PC-9 (cell line): Measurements from ENCODE around the gene HDAC5. TPM values are rescaled to one million over a fixed set of nuclear protein-coding genes. Genes with fewer than 3 reads are reported as not detected.

Source experiments
- BruUV-seq: library from RNA; stranded (reverse); fragments of 400-500 nt; replicated peaks from 2 replicates; lab custom pipeline; 2021; lab: Mats Ljungman, UMichigan
- CTCF ChIA-PET: fragments of 300-600 bp; sonication (Branson Sonifier 250); formaldehyde crosslinking; loops from one replicate; lab custom pipeline; 2022; ENCODE audit warnings: antibody characterized with exemption; lab: Charles Lee
- POLR2A ChIA-PET: fragments of 300-600 bp; sonication (Branson Sonifier 250); formaldehyde crosslinking; loops from one replicate; lab custom pipeline; 2022; ENCODE audit warnings: antibody characterized with exemption; ENCODE audit not compliant: unreplicated experiment; lab: Charles Lee
- DNase-seq, 2 experiments: peaks; one replicate each; pipeline versions ENCODE4 v3.0.0 to v3.0.0-alpha.2; 2015 to 2022; ENCODE audit warnings: mixed read lengths in 1 of 2
- H2AFZ ChIP-seq: fragments of 200-600 bp; sonication (generic); 2 replicates; pipeline ENCODE4 v1.8.1; 2017; ENCODE audit warnings: antibody characterized with exemption
- H3F3A ChIP-seq: fragments of 200-600 bp; sonication (generic); 2 replicates; pipeline ENCODE4 v1.8.1; 2017; ENCODE audit warnings: antibody characterized with exemption, mild to moderate bottlenecking, low read depth; ENCODE audit not compliant: insufficient read depth
- H3K27ac ChIP-seq: fragments of 200-600 bp; sonication (generic); 2 replicates; pipeline ENCODE4 v1.6.1; 2016; ENCODE audit warnings: mixed run types
- H3K27me3 ChIP-seq: fragments of 200-600 bp; sonication (generic); 2 replicates; pipeline ENCODE4 v1.6.1; 2016; ENCODE audit warnings: low read depth, mixed run types; ENCODE audit not compliant: insufficient read depth
- H3K36me3 ChIP-seq: fragments of 200-600 bp; sonication (generic); 2 replicates; pipeline ENCODE4 v1.6.1; 2016; ENCODE audit warnings: low read depth, mixed run types
- H3K4me1 ChIP-seq: fragments of 200-600 bp; sonication (generic); replicated peaks from 2 replicates; pipeline ENCODE4 v1.6.1; 2016; ENCODE audit warnings: mixed run types; ENCODE audit not compliant: insufficient read depth
- H3K4me2 ChIP-seq: fragments of 200-600 bp; sonication (generic); 2 replicates; pipeline ENCODE4 v1.6.1; 2017; ENCODE audit warnings: mixed run types
- H3K4me3 ChIP-seq: fragments of 200-600 bp; sonication (generic); 2 replicates; pipeline ENCODE4 v1.6.1; 2016; ENCODE audit warnings: mixed run types
- H3K79me2 ChIP-seq: fragments of 200-600 bp; sonication (generic); 2 replicates; pipeline ENCODE4 v1.6.1; 2017; ENCODE audit warnings: low read depth, mixed run types
- H3K9me2 ChIP-seq: fragments of 200-600 bp; sonication (generic); 2 replicates; pipeline ENCODE4 v1.8.1; 2017; ENCODE audit warnings: mild to moderate bottlenecking; ENCODE audit not compliant: insufficient read depth
- H3K9me3 ChIP-seq: fragments of 200-600 bp; sonication (generic); 2 replicates; pipeline ENCODE4 v1.8.1; 2016; ENCODE audit warnings: low read depth; ENCODE audit not compliant: insufficient read depth
- H4K20me1 ChIP-seq: fragments of 200-600 bp; sonication (generic); 2 replicates; pipeline ENCODE4 v1.8.1; 2017; ENCODE audit not compliant: insufficient read depth
- CTCF ChIP-seq: fragments of 200-600 bp; sonication (generic); conservative IDR thresholded peaks from 2 replicates; pipeline ENCODE4 v1.6.1; 2017; ENCODE audit warnings: mixed run types, antibody characterized with exemption, mild to moderate bottlenecking, moderate library complexity
- EZH2 ChIP-seq: fragments of 200-600 bp; sonication (generic); IDR thresholded peaks from 2 replicates; pipeline ENCODE4 v1.8.0; 2017; ENCODE audit warnings: antibody characterized with exemption, low read depth
- intact Hi-C: fragments of 100-400 bp; cut with micrococcal nuclease; formaldehyde crosslinking; loops from one replicate; pipeline ENCODE4 v1.10.0; 2022; ENCODE audit not compliant: unreplicated experiment
- total RNA-seq: library from RNA; stranded (reverse); gene quantifications from 2 replicates; pipeline ENCODE4 v1.2.3, GENCODE V29; 2021

HDAC5 gene
- total RNA-seq, 1 experiment from 2014 or later, result 24.0 TPM

- DNase-seq, result no peak
- Histone ChIP-seq H3K36me3 (no peaks in the 10 kb centered on the region), H4K20me1 (no peaks in the 10 kb centered on the region), H3K79me2 (no peaks in the 10 kb centered on the region), H3K9me3 (no peaks in the 10 kb centered on the region), H3K9me2 (no peaks in the 10 kb centered on the region), H3K27ac (no peak overlapping the region), H2AFZ (no peak overlapping the region), H3K4me2 (no peak overlapping the region), H3K4me1 (no peaks in the 10 kb centered on the region), H3F3A (no peaks in the 10 kb centered on the region; the same call in 1 of the 2 replicates), H3K4me3 (no peak overlapping the region), H3K27me3 (no peaks in the 10 kb centered on the region)
- no TSS peak for BruUV-seq
- intact Hi-C loops, result no loop called here
- ChIA-PET POLR2A (no interaction called here), CTCF (no interaction called here)
- TF ChIP-seq CTCF (no peak), EZH2 (no peak)
These were observed 41.0 kb upstream of the HDAC5 start for GRCh38 chr17:44164476-44164875.

GRCh38 chr17:44159519-44160210 is 36.2 kb upstream of the HDAC5 start:
- no peaks in the 10 kb centered on the region for H3K79me2 ChIP-seq
- DNase-seq, result no peak
- no peaks in the 10 kb centered on the region; the same call in 1 of the 2 replicates for H3F3A ChIP-seq
- no peak overlapping the region for H3K27ac ChIP-seq
- POLR2A ChIA-PET, result no interaction called here
- H2AFZ ChIP-seq, result no peak overlapping the region
- H3K9me2 ChIP-seq, result no peaks in the 10 kb centered on the region
- no peaks in the 10 kb centered on the region for H4K20me1 ChIP-seq
- H3K4me1 ChIP-seq, result no peaks in the 10 kb centered on the region
- no peak overlapping the region for H3K4me2 ChIP-seq
- no peaks in the 10 kb centered on the region; the same call in 1 of the 2 replicates for H3K36me3 ChIP-seq
- intact Hi-C loops, result no loop called here
- no peaks in the 10 kb centered on the region for H3K9me3 ChIP-seq
- TF ChIP-seq EZH2 (no peak), CTCF (no peak)
- no peaks in the 10 kb centered on the region for H3K27me3 ChIP-seq
- H3K4me3 ChIP-seq, result no peak overlapping the region
- CTCF ChIA-PET, result no interaction called here
- BruUV-seq, result no TSS peak

GRCh38 chr17:44155488-44155887 is 32.0 kb upstream of the HDAC5 start:
- no peaks in the 10 kb centered on the region for H3K9me2 ChIP-seq
- intact Hi-C loops, result no loop called here
- H3K4me2 ChIP-seq, result no peak overlapping the region
- no peaks in the 10 kb centered on the region for H3K9me3 ChIP-seq
- no peaks in the 10 kb centered on the region for H3K27me3 ChIP-seq
- no TSS peak for BruUV-seq
- H3K79me2 ChIP-seq, result 0 out of 2 replicates have a peak, but pooled peaks cover 5% of the 10 kb centered on the region
- no peaks in the 10 kb centered on the region for H4K20me1 ChIP-seq
- H2AFZ ChIP-seq, result no peak overlapping the region
- CTCF ChIA-PET, result no interaction called here
- no peak for DNase-seq
- POLR2A ChIA-PET, result no interaction called here
- no peak overlapping the region for H3K4me3 ChIP-seq
- H3K4me1 ChIP-seq, result no peaks in the 10 kb centered on the region
- TF ChIP-seq EZH2, result no peak
- TF ChIP-seq CTCF, result no peak
- no peaks in the 10 kb centered on the region for H3F3A ChIP-seq
- H3K27ac ChIP-seq, result no peak overlapping the region
- H3K36me3 ChIP-seq, result no peaks in the 10 kb centered on the region; the same call in 1 of the 2 replicates
